Glutamatergic neuron (in vitro differentiated cells): Measurements from ENCODE around the gene ZDHHC11B. TPM values are rescaled to one million over a fixed set of nuclear protein-coding genes. Genes with fewer than 3 reads are reported as not detected.

Source experiments
- DNase-seq: peaks from one replicate; pipeline ENCODE4 v3.0.0; 2022
- H3K27ac Mint-ChIP-seq: one replicate; pipeline ENCODE4 v1.8.0; 2020; ENCODE audit warnings: mild to moderate bottlenecking, mixed read lengths, inconsistent platforms; ENCODE audit not compliant: unreplicated experiment
- H3K27me3 Mint-ChIP-seq: one replicate; pipeline ENCODE4 v1.8.0; 2020; ENCODE audit warnings: mild to moderate bottlenecking, moderate library complexity, mixed read lengths, inconsistent platforms; ENCODE audit not compliant: unreplicated experiment
- H3K36me3 Mint-ChIP-seq: one replicate; pipeline ENCODE4 v1.8.0; 2020; ENCODE audit warnings: mild to moderate bottlenecking, mixed read lengths, inconsistent platforms; ENCODE audit not compliant: unreplicated experiment
- H3K4me1 Mint-ChIP-seq: one replicate; pipeline ENCODE4 v1.8.0; 2020; ENCODE audit warnings: mild to moderate bottlenecking, low read depth, mixed read lengths, inconsistent platforms; ENCODE audit not compliant: unreplicated experiment
- H3K4me3 Mint-ChIP-seq: one replicate; pipeline ENCODE4 v1.8.0; 2020; ENCODE audit warnings: mild to moderate bottlenecking, mixed read lengths, inconsistent platforms; ENCODE audit not compliant: unreplicated experiment
- H3K9me3 Mint-ChIP-seq: one replicate; pipeline ENCODE4 v1.8.0; 2020; ENCODE audit warnings: mild to moderate bottlenecking, moderate library complexity, mixed read lengths, inconsistent platforms; ENCODE audit not compliant: unreplicated experiment
- total RNA-seq: library from RNA; stranded (reverse); fragmentation: NEBNext Ultra II Directional; extraction: Animal tissue kit (Norgen Biotek cat#: 25700); gene quantifications from one replicate; pipeline ENCODE4 v1.2.1, GENCODE V29; 2021; ENCODE audit not compliant: unreplicated experiment
- TF ChIP-seq, protein P1 (sequence below): fragments of 200-600 bp; sonication (generic); IDR thresholded peaks from one replicate; pipeline ENCODE4 v1.5.0; 2021; ENCODE audit not compliant: partially characterized antibody, unreplicated experiment

ZDHHC11B gene
- total RNA-seq, 1 donor from 2014 or later: 42.8 TPM

DNA sequence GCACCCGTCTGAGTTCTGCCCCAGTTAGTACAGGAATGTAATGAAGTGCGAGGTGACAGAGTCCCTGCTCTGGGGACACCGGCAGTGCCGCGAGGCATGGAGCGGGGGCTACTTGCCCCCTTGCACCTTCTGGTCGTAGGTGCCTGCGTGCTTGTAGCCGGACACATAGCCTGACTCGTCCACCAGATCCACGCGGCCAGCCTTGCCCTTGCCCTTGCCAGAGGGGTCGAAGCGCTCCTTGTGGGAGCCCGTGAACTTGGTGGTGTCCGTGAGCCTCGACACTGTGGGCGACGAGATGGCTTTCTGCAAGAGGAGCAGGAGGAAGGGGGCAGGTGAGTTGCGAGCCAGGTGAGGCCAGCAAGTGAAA lies 119.6 kb downstream of the ZDHHC11B start:
- no peak overlapping the region for H3K4me3 Mint-ChIP-seq
- H3K4me1 Mint-ChIP-seq: peaks cover 3% of the 10 kb centered on the region
- H3K27ac Mint-ChIP-seq: no peak overlapping the region
- TF ChIP-seq, protein P1, sequence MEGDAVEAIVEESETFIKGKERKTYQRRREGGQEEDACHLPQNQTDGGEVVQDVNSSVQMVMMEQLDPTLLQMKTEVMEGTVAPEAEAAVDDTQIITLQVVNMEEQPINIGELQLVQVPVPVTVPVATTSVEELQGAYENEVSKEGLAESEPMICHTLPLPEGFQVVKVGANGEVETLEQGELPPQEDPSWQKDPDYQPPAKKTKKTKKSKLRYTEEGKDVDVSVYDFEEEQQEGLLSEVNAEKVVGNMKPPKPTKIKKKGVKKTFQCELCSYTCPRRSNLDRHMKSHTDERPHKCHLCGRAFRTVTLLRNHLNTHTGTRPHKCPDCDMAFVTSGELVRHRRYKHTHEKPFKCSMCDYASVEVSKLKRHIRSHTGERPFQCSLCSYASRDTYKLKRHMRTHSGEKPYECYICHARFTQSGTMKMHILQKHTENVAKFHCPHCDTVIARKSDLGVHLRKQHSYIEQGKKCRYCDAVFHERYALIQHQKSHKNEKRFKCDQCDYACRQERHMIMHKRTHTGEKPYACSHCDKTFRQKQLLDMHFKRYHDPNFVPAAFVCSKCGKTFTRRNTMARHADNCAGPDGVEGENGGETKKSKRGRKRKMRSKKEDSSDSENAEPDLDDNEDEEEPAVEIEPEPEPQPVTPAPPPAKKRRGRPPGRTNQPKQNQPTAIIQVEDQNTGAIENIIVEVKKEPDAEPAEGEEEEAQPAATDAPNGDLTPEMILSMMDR: no peak
- H3K36me3 Mint-ChIP-seq: peaks cover 12% of the 10 kb centered on the region
- H3K27me3 Mint-ChIP-seq: peaks cover 9% of the 10 kb centered on the region
- peaks cover 17% of the 10 kb centered on the region for H3K9me3 Mint-ChIP-seq
- no peak for DNase-seq

DNA sequence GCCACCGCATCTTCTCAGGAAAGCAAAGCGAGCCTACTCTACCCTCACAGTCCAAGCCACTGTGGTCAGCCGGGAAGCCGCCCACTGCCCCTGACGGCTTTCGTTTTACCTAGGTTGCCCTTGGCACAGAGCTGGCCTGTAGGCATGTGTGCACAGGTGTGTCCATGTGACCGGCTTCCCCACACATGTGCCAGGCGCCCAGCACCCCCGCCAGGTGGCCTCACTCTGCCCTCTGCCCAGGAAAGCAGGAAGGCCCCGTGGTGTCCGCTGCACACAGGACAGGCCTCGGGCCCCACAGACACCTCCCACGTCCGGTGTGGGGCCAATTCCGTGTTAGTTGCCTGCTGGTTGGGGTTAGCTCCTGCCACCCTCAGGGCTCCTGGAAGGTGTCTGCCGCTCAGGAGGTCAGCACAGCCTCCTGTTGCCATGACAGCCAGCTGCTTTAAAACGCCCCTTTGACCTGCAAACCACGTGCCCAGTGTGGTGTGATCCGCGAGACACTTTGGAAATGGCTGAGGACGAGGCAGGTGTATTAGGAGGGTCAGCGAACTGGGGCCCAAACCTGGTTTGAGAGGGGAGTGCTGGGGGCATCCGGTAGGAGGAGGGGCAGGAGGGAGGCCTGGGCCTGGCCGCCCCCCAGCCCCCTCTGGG lies 120.1 kb downstream of the ZDHHC11B start:
- H3K27me3 Mint-ChIP-seq: peaks cover 9% of the 10 kb centered on the region
- DNase-seq: peak; percentile 12
- TF ChIP-seq, protein P1: no peak

DNA sequence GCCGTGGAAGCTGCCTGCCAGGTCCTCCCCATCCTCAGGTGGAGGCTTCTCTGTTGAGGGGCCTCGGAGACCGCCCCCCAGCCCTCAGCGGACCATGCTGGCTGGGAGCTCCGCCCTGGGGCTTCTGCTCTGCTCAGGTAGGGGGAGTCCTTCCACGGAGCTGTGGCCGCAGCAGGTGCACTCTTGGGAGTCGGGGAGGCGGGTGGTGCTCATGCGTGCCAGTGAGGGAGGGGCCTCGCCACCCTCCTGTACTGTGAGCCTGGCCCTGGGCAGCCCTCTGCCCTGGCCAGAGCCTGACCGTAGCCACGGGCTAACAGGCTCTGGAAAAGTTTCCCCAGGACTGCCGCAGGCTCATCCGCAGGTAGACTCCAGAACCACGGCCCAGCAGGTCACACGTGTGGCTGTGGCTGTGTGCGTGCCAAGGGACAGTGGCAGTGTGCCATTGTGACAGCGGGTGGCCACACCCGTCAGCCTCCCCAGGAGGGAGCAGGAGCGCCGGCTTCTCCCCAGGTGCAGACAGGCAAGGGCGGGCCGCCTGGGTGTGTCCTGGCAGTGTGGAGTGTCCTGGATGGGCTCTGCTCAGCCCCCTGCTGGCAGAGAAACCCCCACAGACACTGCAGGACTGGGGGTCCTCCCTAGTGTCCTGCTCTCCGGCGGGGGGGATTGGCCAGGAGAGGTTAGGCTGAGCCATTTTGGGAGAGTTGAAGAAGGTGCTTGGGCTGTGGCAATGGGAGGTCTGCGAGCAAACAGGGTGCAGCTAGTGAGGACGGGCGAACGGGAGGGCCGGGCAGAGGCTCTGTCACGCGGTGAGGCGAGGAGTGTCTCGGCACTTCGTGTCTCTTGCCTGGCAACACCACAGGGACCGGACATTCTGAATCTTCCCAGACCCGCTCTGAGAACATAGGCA lies 120.8 kb downstream of the ZDHHC11B start:
- peaks cover 20% of the 10 kb centered on the region for H3K9me3 Mint-ChIP-seq
- TF ChIP-seq, protein P1: no peak
- peak; percentile 19 for DNase-seq
- no peak overlapping the region for H3K4me3 Mint-ChIP-seq
- no peak overlapping the region for H3K27ac Mint-ChIP-seq
- peaks cover 3% of the 10 kb centered on the region for H3K4me1 Mint-ChIP-seq
- peaks cover 9% of the 10 kb centered on the region for H3K27me3 Mint-ChIP-seq
- peaks cover 24% of the 10 kb centered on the region for H3K36me3 Mint-ChIP-seq

More for the DNA sequence above, 120.1 kb downstream of the ZDHHC11B start:
- H3K4me3 Mint-ChIP-seq: no peak overlapping the region
- H3K36me3 Mint-ChIP-seq: peaks cover 17% of the 10 kb centered on the region
- peaks cover 20% of the 10 kb centered on the region for H3K9me3 Mint-ChIP-seq
- H3K4me1 Mint-ChIP-seq: peaks cover 3% of the 10 kb centered on the region
- H3K27ac Mint-ChIP-seq: no peak overlapping the region

DNA sequence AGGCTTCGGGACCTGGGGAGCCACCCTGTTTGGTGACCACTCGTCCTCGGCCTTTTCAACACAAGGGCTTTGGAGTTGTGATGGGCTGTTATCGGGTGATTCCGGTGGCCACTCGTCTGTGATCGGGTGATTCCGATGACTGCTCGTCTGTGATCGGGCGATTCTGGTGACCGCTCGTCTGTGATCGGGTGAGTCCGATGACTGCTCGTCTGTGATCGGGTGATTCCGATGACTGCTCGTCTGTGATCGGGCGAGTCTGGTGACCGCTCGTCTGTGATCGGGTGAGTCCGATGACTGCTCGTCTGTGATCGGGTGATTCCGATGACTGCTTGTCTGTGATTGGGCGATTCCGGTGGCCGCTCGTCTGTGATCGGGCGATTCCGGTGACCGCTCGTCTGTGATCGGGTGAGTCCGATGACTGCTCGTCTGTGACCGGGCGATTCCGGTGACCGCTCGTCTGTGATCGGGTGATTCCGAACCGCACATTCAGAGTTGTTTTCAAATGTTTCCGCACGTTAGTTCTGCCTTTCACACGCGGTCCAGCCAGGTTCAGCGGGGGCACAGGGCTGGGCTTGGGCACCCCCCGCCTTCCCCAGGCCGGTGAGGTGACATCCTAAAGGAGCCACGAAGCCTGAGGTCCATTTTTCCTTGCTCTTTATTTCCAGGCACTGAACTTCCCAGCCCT lies 121.6 kb downstream of the ZDHHC11B start:
- peaks cover 21% of the 10 kb centered on the region for H3K9me3 Mint-ChIP-seq
- DNase-seq: no peak
- H3K4me1 Mint-ChIP-seq: peaks cover 3% of the 10 kb centered on the region
- H3K27ac Mint-ChIP-seq: no peak overlapping the region
- H3K36me3 Mint-ChIP-seq: peaks cover 28% of the 10 kb centered on the region
- H3K27me3 Mint-ChIP-seq: peaks cover 10% of the 10 kb centered on the region
- H3K4me3 Mint-ChIP-seq: no peak overlapping the region
- TF ChIP-seq, protein P1: no peak
